ENCODE data around the gene COPB1. TPM values are rescaled to one million over a fixed set of nuclear protein-coding genes. Genes with fewer than 3 reads are reported as not detected.

COPB1 gene
- total RNA-seq, 1 donor from 2014 or later = 87.8 TPM

- intact Hi-C loops (cut with DNase I) = no loop called here
- H3K9me3 ChIP-seq = no peaks in the 10 kb centered on the region
- ATAC-seq (no peak), DNase-seq (no peak)
- peaks cover 26% of the 10 kb centered on the region for H3K36me3 ChIP-seq
- peak overlapping the region; percentile 84 for H3K4me3 ChIP-seq
- H3K27me3 ChIP-seq (ENCODE audit: low read depth) = no peaks in the 10 kb centered on the region
- H3K4me1 ChIP-seq = peaks cover 26% of the 10 kb centered on the region
- TF ChIP-seq, protein P1, sequence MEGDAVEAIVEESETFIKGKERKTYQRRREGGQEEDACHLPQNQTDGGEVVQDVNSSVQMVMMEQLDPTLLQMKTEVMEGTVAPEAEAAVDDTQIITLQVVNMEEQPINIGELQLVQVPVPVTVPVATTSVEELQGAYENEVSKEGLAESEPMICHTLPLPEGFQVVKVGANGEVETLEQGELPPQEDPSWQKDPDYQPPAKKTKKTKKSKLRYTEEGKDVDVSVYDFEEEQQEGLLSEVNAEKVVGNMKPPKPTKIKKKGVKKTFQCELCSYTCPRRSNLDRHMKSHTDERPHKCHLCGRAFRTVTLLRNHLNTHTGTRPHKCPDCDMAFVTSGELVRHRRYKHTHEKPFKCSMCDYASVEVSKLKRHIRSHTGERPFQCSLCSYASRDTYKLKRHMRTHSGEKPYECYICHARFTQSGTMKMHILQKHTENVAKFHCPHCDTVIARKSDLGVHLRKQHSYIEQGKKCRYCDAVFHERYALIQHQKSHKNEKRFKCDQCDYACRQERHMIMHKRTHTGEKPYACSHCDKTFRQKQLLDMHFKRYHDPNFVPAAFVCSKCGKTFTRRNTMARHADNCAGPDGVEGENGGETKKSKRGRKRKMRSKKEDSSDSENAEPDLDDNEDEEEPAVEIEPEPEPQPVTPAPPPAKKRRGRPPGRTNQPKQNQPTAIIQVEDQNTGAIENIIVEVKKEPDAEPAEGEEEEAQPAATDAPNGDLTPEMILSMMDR (IDR thresholded peaks at IDR 0.05) = no peak
- peak overlapping the region; percentile 86 for H3K27ac ChIP-seq
Measured at GRCh38 chr11:14520747-14521151, 21.1 kb upstream of the COPB1 start.

GRCh38 chr11:14519917-14520746 lies 20.5 kb upstream of the COPB1 start, which contains the start of gene PSMA1:
Gene PSMA1 (minus strand): TSS chr11:14520386. CDS start chr11:14520299, 87 bp downstream.
- H3K4me3 ChIP-seq = peak within 1 kb of the TSS; percentile 84
- TF ChIP-seq, protein P1 (IDR thresholded peaks at IDR 0.05) = peak; percentile 48
- DNase-seq (peak; percentile 97), ATAC-seq (peak; percentile 98 to 99)
- no peaks in the 10 kb centered on the region for H3K27me3 ChIP-seq (ENCODE audit: low read depth)
- peak within 1 kb of the TSS; percentile 86 for H3K27ac ChIP-seq
- H3K4me1 ChIP-seq = peaks cover 26% of the 10 kb centered on the region
- intact Hi-C loops (cut with DNase I) = no loop called here
- H3K36me3 ChIP-seq = peaks cover 32% of the 10 kb centered on the region
- no peaks in the 10 kb centered on the region for H3K9me3 ChIP-seq

DNA sequence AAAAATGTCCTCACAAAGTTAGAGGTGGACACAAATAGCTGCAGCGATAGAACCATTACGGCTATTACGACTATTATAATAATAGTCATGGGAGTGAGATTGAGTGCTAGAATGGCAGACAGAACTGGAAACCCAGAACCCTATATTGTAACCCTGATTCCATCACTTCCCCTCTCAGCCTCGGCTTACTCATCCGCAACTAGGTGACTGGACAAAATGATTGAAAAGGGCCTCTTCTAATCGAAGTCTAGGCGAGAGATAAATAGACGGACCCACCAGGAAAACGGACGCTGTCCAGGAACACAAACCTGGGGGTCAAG lies 19.9 kb upstream of the COPB1 start:
- peaks cover 26% of the 10 kb centered on the region for H3K4me1 ChIP-seq
- ATAC-seq (peak; percentile 26 to 42), DNase-seq (no peak)
- TF ChIP-seq, protein P1 (IDR thresholded peaks at IDR 0.05) = no peak
- no peaks in the 10 kb centered on the region for H3K9me3 ChIP-seq
- peaks cover 38% of the 10 kb centered on the region for H3K36me3 ChIP-seq
- no peaks in the 10 kb centered on the region for H3K27me3 ChIP-seq (ENCODE audit: low read depth)
- peak overlapping the region; percentile 84 for H3K4me3 ChIP-seq
- H3K27ac ChIP-seq = peak overlapping the region; percentile 86
- intact Hi-C loops (cut with DNase I) = no loop called here

DNA sequence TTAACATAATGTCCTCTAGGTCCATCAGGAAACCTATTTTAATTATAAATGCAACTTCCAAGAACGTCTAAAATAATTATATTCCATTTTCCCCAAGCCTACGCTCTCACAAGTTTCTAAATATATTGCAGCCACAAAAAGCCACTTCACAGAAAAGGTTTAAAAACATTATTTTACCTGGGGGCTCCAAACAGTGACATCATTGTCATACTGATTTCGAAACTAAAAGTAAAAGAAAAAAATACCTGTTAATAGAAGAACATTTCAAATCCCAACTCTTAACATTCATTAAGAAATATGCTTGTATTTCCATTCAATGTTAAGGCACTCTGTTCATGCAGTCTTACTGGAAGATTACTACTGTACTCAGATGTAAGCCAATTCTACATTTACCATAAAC lies 19.2 kb upstream of the COPB1 start:
- Histone ChIP-seq H3K27ac (peak overlapping the region; percentile 86), H3K27me3 (ENCODE audit: low read depth) (no peaks in the 10 kb centered on the region)
- intact Hi-C loops (cut with DNase I) = no loop called here

GRCh38 chr11:14513800-14514199 lies 14.2 kb upstream of the COPB1 start:
- intact Hi-C loops (cut with DNase I) = no loop called here
- peaks cover 95% of the 10 kb centered on the region for H3K36me3 ChIP-seq
- no peaks in the 10 kb centered on the region for H3K9me3 ChIP-seq
- no peak overlapping the region for H3K4me3 ChIP-seq
- DNase-seq (no peak), ATAC-seq (no peak)
- H3K4me1 ChIP-seq = peaks cover 10% of the 10 kb centered on the region
- TF ChIP-seq, protein P1 (IDR thresholded peaks at IDR 0.05) = no peak
- H3K27me3 ChIP-seq (ENCODE audit: low read depth) = no peaks in the 10 kb centered on the region
- no peak overlapping the region for H3K27ac ChIP-seq

More for the DNA sequence above, 19.2 kb upstream of the COPB1 start:
- Histone ChIP-seq H3K9me3 (no peaks in the 10 kb centered on the region), H3K4me1 (peaks cover 26% of the 10 kb centered on the region), H3K4me3 (peak overlapping the region; percentile 84), H3K36me3 (peaks cover 46% of the 10 kb centered on the region)
- ATAC-seq (no peak), DNase-seq (no peak)
- TF ChIP-seq, protein P1 (IDR thresholded peaks at IDR 0.05) = no peak
